ENCODE results near the gene CARD8. TPM values are rescaled to one million over a fixed set of nuclear protein-coding genes. Genes with fewer than 3 reads are reported as not detected.

Gene CARD8
- polyA plus RNA-seq, 1 donor = 42.8 TPM

- no peak for DNase-seq
Observed at GRCh38 chr19:48206397-48207093, 49.2 kb downstream of the CARD8 start.

- peak; percentile 96 for DNase-seq
Observed at GRCh38 chr19:48203794-48204628, 51.7 kb downstream of the CARD8 start.

GRCh38 chr19:48203222-48203793 is 52.4 kb downstream of the CARD8 start:
- DNase-seq = no peak

GRCh38 chr19:48196933-48197665 is 58.6 kb downstream of the CARD8 start:
- DNase-seq = no peak

GRCh38 chr19:48196321-48196763 is 59.4 kb downstream of the CARD8 start:
- DNase-seq = no peak

- DNase-seq = no peak
Observed at GRCh38 chr19:48194844-48195830, 60.6 kb downstream of the CARD8 start.

GRCh38 chr19:48194041-48194843 is 61.5 kb downstream of the CARD8 start:
- DNase-seq = no peak

GRCh38 chr19:48192750-48193149 is 63.0 kb downstream of the CARD8 start:
- DNase-seq = no peak

GRCh38 chr19:48190885-48191284 is 64.8 kb downstream of the CARD8 start:
- no peak for DNase-seq

- DNase-seq = no peak
Observed at GRCh38 chr19:48190288-48190884, 65.3 kb downstream of the CARD8 start.

- no peak for DNase-seq
Observed at GRCh38 chr19:48186541-48186991, 69.1 kb downstream of the CARD8 start.

GRCh38 chr19:48186015-48186414 is 69.7 kb downstream of the CARD8 start:
- DNase-seq = no peak

GRCh38 chr19:48183356-48183755 is 72.4 kb downstream of the CARD8 start:
- no peak for DNase-seq

GRCh38 chr19:48182434-48182833 is 73.3 kb downstream of the CARD8 start:
- no peak for DNase-seq

GRCh38 chr19:48181505-48181904 is 74.2 kb downstream of the CARD8 start:
- DNase-seq = no peak

GRCh38 chr19:48176226-48176625 is 79.5 kb downstream of the CARD8 start:
- DNase-seq = no peak

GRCh38 chr19:48175578-48175977 is 80.1 kb downstream of the CARD8 start:
- DNase-seq = no peak

- DNase-seq = no peak
Observed at GRCh38 chr19:48174445-48175030, 81.2 kb downstream of the CARD8 start.

- no peak for DNase-seq
Observed at GRCh38 chr19:48171710-48172109, 84.0 kb downstream of the CARD8 start.

Measured in hindlimb muscle (tissue), 1 donor.